GM18517 (cell line): ENCODE results near the gene RGMA.
"Not testable (repeated sequence)": the region's sequence is repeated elsewhere in the genome, so short reads cannot be mapped to it uniquely, and the experiment has no call there.

Experiments
- ATAC-seq: cut with Tn5 transposase; IDR thresholded peaks from one replicate; pipeline ENCODE4 v1.9.1; 2021; ENCODE audit warnings: mild to moderate bottlenecking, moderate library complexity; ENCODE audit not compliant: unreplicated experiment

The RGMA gene

DNA sequence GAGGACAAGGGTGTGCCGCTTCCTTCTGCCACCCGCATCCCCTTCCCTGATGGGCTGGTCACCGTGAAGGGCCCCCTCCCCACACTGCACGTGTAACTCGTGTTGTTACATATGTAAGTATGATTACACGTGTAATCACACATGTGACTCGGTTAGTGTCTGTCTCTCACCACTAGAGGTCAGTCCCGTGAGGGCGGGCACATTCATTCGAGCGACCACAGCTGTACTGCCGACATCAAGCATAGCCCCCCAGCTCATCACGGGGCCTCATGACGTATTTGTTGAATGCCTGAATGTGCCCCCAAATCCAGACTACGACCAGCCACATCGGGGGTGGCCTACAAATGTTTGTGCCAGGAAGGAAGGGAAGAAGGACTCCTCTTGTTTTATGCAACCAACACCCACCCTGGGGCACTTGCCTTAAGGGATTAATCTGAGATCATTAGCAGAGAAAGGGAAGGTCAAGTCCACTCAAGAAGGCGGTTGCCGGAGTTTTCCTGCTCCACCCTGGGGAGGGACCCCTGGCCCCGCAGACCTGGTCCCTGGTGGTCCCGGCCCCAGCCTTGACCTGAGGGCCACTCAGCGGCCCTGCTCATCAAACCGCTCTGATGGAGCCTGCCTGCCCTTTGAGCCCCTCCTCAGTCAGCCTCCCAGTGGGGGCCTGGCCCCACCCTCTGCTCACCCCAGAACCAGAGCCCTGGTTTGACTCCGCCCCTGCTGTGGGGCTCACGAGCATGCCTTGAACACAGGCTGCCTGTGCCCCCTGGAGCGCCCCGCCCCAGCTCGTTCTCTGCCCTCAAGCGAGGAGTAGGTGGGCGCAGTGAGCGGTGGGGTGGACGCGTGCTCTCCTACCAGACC is 52.8 kb downstream of the RGMA start:
- ATAC-seq, result no peak

DNA sequence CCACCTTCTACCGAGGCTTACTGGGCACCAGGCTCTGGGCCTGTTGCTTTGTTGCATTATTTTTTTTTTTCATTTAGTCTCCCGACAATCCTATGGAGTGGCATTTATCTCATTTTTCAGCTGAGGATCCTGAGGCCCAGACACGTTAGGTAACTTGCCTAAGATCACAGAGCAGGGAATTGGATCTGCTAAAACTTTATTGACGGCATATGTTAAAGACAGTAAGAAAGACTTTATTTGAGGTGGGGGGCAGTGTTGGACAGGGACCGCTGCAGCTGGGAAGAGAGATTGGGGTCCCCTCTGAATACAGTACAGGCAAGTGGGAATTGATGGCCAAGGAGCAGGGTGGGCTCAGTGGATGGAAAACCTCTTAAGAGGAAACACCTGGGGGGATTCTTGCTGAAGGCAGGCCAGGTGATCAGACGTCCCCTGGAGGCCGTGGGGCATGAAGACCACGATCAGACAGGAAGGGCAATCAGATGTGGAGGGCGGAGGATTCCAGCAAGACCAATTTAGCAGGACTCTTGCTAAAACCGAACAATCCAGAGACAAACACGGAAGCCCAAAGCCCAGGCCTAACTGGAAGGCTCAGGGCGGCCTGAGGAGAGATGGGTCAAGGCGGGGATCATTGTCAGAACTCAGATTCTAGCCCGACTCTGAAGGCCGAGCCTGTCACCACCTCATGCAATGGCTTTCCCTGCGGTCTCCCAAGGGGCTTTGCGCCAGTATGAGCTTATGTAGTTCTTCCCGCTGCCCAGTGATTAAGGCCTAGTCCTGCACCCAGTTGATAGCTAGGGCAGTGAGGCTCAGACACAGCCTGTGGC is 53.7 kb downstream of the RGMA start:
- no peak for ATAC-seq

DNA sequence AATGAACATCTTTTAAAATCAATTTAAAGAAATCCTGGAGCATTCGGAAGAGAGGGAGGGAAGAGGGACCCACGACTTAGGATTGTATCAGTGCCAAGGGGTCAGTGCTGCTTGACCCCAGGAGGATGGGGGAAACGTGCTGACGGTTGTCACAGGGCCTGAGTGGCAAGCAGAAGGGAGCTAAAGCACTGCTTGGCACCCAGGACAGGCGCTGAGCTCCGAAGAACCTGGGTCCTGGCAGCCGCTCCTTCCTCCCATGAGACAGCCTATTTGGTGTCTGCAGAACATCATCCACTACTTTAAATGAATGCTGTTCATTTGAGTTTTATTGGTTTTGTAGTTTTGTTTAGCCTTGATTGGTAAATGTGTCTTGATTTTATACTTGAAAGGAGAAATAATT is 54.5 kb downstream of the RGMA start:
- ATAC-seq, result no peak

DNA sequence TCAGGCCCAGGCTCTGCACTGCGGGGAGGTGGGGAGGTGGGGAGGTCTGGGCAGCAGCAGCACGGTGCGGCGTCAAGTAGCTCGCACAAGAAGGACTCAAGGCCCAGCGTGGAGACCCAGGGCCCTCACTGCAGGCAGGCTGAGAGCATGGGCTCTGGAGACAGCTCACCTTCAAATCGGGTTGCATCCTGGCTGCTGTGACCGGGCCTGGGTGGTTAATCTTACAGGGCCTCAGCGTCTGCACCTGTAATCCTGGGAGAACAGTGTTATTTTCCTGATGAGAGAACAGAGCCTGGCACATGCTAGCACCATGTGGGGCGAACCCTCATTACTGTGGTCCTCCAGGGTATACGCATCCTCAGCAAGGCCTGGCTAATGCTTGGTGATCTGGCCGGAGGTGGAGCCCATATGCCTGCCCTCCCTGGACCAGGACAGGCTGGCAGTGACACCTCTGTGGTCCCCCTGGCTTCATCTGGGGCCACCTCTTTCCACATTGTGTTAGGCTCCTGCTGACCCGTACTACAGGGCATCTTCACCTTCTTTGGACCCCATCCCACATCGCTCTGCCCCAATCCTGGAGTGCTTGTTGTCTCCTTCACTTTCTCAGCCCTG is 55.5 kb downstream of the RGMA start:
- ATAC-seq, result no peak

GRCh38 chr15:93032515-93033206 is 56.4 kb downstream of the RGMA start:
- not testable (repeated sequence) for ATAC-seq

DNA sequence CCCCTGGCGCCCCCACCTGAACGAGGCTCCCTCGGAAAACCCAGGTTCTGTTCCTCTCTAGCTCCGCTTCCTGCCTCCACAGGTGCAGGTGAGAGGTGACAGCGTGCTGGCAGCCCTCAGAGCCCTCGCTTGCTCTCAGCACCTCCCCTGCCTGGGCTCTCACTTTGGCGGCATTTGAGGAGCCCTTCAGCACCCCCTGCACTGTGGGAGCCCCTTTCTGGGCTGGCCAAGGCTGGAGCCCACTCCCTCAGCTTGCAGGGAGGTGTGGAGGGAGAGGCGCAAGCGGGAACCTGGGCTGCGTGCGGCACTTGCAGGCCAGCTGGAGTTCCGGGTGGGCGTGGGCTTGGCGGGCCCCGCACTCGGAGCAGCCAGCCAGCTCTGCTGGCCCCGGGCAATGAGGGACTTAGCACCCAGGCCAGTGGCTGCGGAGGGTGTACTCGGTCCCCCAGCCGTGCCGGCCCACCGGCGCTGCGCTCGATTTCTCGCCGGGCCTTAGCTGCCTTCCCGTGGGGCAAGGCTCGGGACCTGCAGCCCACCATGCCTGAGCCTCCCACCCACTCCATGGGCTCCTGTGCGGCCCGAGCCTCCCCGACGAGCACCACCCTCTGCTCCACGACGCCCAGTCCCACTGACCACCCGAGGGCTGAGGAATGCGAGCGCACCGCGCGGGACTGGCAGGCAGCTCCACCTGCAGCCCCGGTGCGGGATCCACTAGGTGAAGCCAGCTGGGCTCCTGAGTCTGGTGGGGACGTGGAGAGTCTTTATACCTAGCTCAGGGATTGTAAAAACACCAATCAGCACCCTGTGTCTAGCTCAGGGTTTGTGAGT is 57.2 kb downstream of the RGMA start:
- ATAC-seq, result not testable (repeated sequence)

- no peak for ATAC-seq
Measured at GRCh38 chr15:93031103-93031464, 57.9 kb downstream of the RGMA start.

DNA sequence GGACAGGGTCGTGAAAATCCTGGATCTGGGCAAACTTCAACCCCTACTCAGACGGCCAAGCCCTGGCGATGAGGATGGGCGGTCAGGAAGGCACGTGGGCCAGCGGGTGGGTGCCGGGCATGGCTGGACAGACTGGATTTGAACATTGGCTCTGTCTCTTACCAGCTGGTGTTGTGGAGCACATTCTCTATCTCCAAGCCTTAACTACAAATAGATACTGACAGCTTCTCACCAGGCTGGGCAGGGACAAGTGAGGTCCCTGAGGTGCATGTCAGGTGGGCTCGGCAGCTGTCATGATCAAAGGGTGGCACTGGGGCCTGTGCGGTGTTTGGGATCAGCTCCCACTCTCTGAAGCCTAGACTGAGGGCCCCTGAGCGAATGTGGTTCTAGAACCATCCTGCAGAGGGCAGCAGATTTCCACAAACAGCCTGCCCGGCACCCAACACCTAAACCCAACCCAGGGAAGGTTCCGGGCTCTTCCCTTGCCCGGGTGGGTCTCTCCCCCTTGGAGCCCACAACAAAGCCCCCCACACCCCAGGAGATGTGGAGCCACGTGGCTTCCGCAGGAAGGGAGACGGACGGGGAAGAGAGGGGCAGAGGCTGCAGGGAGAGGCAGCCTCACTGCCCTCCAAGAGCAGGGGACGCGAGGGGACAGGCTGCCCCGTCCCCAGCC is 58.4 kb downstream of the RGMA start:
- peak; percentile 81 for ATAC-seq

GRCh38 chr15:93029836-93030429 is 59.1 kb downstream of the RGMA start:
- ATAC-seq, result no peak

DNA sequence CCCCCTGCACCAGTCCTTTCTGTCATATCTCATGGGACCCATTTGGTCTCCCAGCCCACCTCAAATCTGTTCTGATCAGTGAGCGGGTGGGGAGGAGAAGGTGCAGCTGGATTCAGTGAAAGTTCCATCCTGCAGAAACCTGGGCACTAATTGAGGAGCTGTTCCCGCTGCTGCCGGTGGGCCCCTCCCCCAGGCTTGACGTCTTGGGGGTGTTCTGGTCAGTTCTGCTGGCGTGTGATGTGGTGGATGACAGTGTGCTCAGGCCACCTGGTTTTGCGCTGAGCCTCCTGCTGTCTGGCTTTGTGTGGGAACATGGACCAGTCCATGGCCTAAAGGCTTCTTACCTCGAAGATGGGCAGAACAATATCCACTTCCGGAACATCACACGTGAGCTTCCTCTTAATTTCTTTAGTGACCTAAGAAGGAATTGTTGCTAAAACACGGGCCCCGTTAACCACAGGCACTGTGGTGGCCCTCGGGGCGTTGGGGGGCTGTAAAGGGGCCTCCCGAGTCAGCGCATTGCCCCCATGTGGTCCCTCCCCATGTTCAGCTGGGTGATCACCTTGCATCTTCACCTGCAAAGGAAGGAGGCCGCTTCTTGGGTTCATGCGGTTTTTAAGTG is 59.7 kb downstream of the RGMA start:
- ATAC-seq, result no peak

DNA sequence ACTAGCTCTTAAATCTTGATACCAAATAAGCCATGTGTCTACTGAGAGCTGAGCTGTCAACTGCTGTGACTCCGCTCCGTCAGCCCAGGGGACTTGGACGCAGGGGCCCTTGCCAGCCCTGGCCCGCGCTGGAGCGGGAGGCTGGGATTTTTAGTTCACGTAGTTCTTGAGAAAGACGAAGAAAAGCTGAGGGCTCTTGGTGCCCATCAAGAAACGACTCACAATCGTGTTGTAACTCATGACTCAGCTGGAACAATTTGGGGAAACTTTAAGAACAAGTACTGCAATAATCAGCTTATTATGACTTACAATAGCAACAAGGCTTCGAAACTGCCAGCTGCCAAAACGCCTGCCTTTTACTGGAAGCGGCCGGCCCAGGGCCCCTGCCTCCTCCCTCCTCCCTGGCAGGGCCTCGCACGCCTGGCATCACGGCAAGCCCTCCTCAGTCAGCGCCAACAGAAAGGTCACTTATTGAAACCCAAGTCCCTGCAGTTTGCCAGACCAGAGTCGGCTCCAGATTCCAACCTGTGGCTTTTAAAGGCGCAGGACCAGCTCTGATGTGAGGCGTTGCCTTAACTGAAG is 60.3 kb downstream of the RGMA start:
- ATAC-seq, result no peak

- ATAC-seq, result no peak
Measured at GRCh38 chr15:93028111-93028631, 60.8 kb downstream of the RGMA start.

- no peak for ATAC-seq
Measured at GRCh38 chr15:93027413-93027812, 61.6 kb downstream of the RGMA start.

- no peak for ATAC-seq
Measured at GRCh38 chr15:93026380-93026817, 62.6 kb downstream of the RGMA start.

- no peak for ATAC-seq
Measured at GRCh38 chr15:93025625-93025982, 63.4 kb downstream of the RGMA start.

DNA sequence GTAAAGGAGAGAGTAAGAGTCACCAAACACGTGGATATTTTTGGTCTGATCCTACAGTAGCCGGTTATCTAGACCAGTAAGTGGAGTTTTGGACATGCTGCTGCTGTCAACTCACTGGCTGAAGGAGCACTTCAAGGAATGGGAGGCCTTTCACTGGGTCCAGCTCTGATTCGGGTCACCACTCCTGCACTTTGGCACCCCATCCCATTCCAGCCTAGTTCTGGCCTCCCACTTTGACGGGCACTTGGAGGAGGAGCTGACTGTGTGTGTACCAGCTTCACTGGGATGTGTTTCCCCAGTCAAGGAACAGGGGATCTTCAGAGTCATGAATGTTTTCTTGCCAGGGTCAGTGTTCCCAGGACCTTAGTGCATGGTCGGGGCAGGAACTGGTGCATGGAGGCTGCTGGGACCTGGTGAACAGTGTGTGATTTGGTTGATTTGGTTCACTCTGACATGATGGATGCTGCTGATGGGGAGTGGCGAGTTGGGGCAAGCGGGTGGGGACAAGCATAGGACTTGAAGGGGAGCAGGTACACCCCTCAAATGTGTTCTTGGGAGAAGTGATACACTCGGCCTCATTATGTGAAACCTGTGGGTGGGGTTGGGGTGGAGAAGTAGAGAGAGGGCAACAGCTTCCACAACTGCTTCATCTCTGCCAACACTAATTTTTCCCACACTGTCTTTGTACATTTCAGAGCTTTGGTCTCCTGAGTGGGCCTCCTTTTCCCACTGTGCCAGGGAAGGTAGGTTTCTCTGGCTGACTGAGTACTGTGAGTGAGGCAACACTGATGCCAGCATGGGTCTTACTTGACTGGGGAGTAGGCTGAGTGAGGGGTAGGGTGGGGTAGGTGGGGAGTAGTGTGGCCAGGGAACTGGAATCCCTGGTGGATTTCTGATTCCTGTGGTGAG is 64.0 kb downstream of the RGMA start:
- no peak for ATAC-seq

DNA sequence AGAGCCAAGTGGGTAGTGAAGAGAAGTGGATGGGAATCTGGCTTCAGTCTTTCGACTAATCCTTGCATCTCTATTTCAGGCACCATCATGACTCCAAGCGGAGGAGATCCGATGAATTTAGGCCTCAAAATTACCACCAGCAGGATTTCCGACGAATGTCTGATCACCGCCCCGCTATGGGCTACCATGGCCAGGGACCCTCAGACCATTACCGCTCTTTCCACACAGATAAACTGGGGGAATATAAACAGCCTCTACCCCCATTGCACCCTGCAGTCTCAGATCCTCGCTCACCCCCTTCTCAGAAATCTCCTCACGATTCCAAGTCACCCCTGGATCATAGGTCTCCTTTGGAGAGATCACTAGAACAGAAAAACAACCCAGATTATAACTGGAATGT is 64.7 kb downstream of the RGMA start:
- no peak for ATAC-seq
